ENCODE data around the gene RAPGEFL1. TPM values are rescaled to one million over a fixed set of nuclear protein-coding genes. Genes with fewer than 3 reads are reported as not detected.

The RAPGEFL1 gene
- total and polyA plus RNA-seq, 2 of the 8 experiments (the other 6 are each of a cell fraction or from before 2014, with no cell fraction given) = 20.0 to 20.2 TPM

DNA sequence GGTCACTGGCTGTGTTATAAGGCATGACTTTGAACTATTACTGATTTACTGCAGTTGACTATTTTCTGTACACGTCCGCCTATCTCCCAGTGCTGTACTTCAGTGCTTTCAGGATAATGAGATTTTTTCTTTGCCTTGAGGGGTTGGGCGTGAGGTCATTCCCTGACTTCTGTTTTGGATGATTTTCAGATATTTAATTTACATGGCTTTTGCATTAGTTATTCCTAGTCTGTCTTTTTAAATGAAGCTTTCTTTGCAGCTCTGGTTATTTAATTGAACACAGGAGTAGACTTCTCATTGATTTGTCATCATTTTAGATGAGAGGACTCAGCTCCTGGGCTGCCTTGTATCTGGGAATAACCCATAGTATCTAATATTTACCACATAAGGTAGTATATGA is 65.5 kb downstream of the RAPGEFL1 start:
- Histone ChIP-seq H3K9ac (replicated peaks in 1 of 4; ENCODE audit: extremely low read depth in 1 of 4, low read depth in 3 of 4, low read length in 3 of 4) (no peak overlapping the region), H2BK12ac (ENCODE audit: low read depth, low read length) (no peak overlapping the region), H3K14ac (ENCODE audit: insufficient read length) (no peak overlapping the region), H3K27ac (ENCODE audit: low read depth, low read length) (no peak overlapping the region), H4K91ac (replicated peaks; ENCODE audit: insufficient read length, low read length) (no peak overlapping the region), H3K4ac (replicated peaks; ENCODE audit: insufficient read length, low read depth, low read length) (no peak overlapping the region), H3K4me1 (replicated peaks in 1 of 4; ENCODE audit: control insufficient read depth in 3 of 4, insufficient read depth in 4 of 4, low read length in 3 of 4) (no peaks in the 10 kb centered on the region), H3K79me1 (ENCODE audit: low read depth, low read length) (peaks cover 3% of the 10 kb centered on the region; the same call in 1 of the 2 replicates), H2AK5ac (ENCODE audit: low read depth, low read length) (no peak overlapping the region), H4K8ac (ENCODE audit: extremely low read depth, insufficient read depth, low read length) (no peak overlapping the region), H2BK5ac (ENCODE audit: low read depth, low read length) (no peak overlapping the region), H3K56ac (replicated peaks; ENCODE audit: insufficient read length, low read depth, low read length) (no peak overlapping the region), H3K79me2 (ENCODE audit: control insufficient read depth in 1 of 2, insufficient read depth in 2 of 2, low read length in 2 of 2) (peaks cover 0 to 31% of the 10 kb centered on the region in 2 experiments; a peak in 2 of 4 replicates), H3K27me3 (replicated peaks in 1 of 4; ENCODE audit: control insufficient read depth in 3 of 4, extremely low read depth in 1 of 4, insufficient read depth in 3 of 4, low read length in 3 of 4) (no peaks in the 10 kb centered on the region), H3K18ac (ENCODE audit: extremely low read depth, low read length) (no peak overlapping the region), H4K20me1 (replicated peaks in 1 of 2; ENCODE audit: control insufficient read depth in 1 of 2, insufficient read depth in 2 of 2, low read length in 2 of 2) (peaks cover 0 to 2% of the 10 kb centered on the region in 2 experiments), H3K9me3 (ENCODE audit: insufficient read depth in 2 of 2, low read depth in 1 of 2, low read length in 1 of 2) (no peaks in the 10 kb centered on the region), H3K36me3 (ENCODE audit: control insufficient read depth in 2 of 4, insufficient read depth in 4 of 4, low read length in 3 of 4) (no peaks in the 10 kb centered on the region), H2BK15ac (ENCODE audit: low read length) (no peak overlapping the region), H2AFZ (ENCODE audit: low read length) (no peak overlapping the region), H2BK20ac (ENCODE audit: low read length) (no peak overlapping the region), H3K4me3 (ENCODE audit: extremely low read depth in 1 of 4, insufficient read depth in 2 of 4, low read depth in 3 of 4, low read length in 4 of 4) (no peak overlapping the region), H3K23me2 (ENCODE audit: low read depth, low read length) (no peaks in the 10 kb centered on the region), H3K4me2 (ENCODE audit: insufficient read depth in 1 of 2, low read depth in 2 of 2, low read length in 2 of 2) (no peak overlapping the region), H4K5ac (ENCODE audit: insufficient read length, low read depth, low read length) (no peak overlapping the region), H3K23ac (ENCODE audit: insufficient read length) (no peak overlapping the region), H2BK120ac (replicated peaks; ENCODE audit: low read depth, low read length) (no peak overlapping the region)
- ChIA-PET CTCF (ENCODE audit: partially characterized antibody) (interaction anchor here (0.6 to 2.4 kb wide), 12 partner anchors 22 to 1797 kb away, joined by 3 to 8 read pairs (median 3); partner anchors contain the start of gene WIPF2), POLR2A (ENCODE audit: partially characterized antibody) (interaction anchor here (1.2 to 1.8 kb wide), 5 partner anchors 8 to 289 kb away, joined by 3 to 8 read pairs (median 4); partner anchors contain the start of gene WIPF2)
- 92% methylated on average over 3 of the region's 3 CpGs; no CpG with 5 or more reads in 1 of the 2 experiments for WGBS, 2 experiments (ENCODE audit: extremely low coverage in 1 of 2, insufficient coverage in 1 of 2, insufficient read length in 1 of 2, insufficient replicate concordance in 2 of 2, low coverage in 1 of 2, low lambda C conversion rate in 2 of 2, missing lambda C conversion rate in 1 of 2)
- DNase-seq (ENCODE audit: low read depth in 1 of 2, low spot score in 2 of 2) (no peak), FAIRE-seq (no peak)
- no peak for TF ChIP-seq TEAD4 (IDR thresholded peaks at IDR 0.05; ENCODE audit: low read depth, low read length)
- no peak for TF ChIP-seq POU5F1 (IDR thresholded peaks at IDR 0.05; ENCODE audit: low read depth, low read length)
- TF ChIP-seq, protein P1, sequence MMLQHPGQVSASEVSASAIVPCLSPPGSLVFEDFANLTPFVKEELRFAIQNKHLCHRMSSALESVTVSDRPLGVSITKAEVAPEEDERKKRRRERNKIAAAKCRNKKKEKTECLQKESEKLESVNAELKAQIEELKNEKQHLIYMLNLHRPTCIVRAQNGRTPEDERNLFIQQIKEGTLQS (IDR thresholded peaks at IDR 0.05; ENCODE audit: insufficient read depth, low read depth, low read length) = no peak
- TF ChIP-seq GABPA (IDR thresholded peaks at IDR 0.05; ENCODE audit: borderline replicate concordance, insufficient read depth, low read length) = no peak
- TF ChIP-seq RNF2 (IDR thresholded peaks at IDR 0.05; ENCODE audit: borderline replicate concordance, low read depth, low read length, missing control alignments, poor library complexity, severe bottlenecking) = no peak
- no peak for TF ChIP-seq TCF12 (IDR thresholded peaks at IDR 0.05; ENCODE audit: low read depth, low read length)

All from H1 (cell line).